HEK293 (cell line): Measurements from ENCODE around the gene FAM177B.

Experiments used
- BCL6B ChIP-seq: fragments of 450-650 bp; formaldehyde crosslinking; IDR thresholded peaks from 2 replicates; pipeline ENCODE4 v1.5.1; 2017; ENCODE audit warnings: missing biosample characterization, missing genetic modification characterization
- KLF16 ChIP-seq: fragments of 450-650 bp; formaldehyde crosslinking; IDR thresholded peaks from 2 replicates; pipeline ENCODE4 v1.5.1; 2017; ENCODE audit warnings: missing biosample characterization, missing genetic modification characterization
- KLF7 ChIP-seq: fragments of 450-650 bp; formaldehyde crosslinking; IDR thresholded peaks from 2 replicates; pipeline ENCODE4 v1.5.1; 2016; ENCODE audit warnings: missing biosample characterization, missing genetic modification characterization, borderline replicate concordance
- PRDM6 ChIP-seq: fragments of 450-650 bp; formaldehyde crosslinking; IDR thresholded peaks from 2 replicates; pipeline ENCODE4 v1.5.1; 2017; ENCODE audit warnings: missing biosample characterization, missing genetic modification characterization
- TRIM28 ChIP-seq: IDR thresholded peaks from 2 replicates; pipeline ENCODE4 v1.6.1; 2011; ENCODE audit warnings: low read length, control low read depth, borderline replicate concordance
- WT1 ChIP-seq: fragments of 450-650 bp; formaldehyde crosslinking; IDR thresholded peaks from 2 replicates; pipeline ENCODE4 v1.5.1; 2016; ENCODE audit warnings: missing biosample characterization, missing genetic modification characterization
- ZBTB20 ChIP-seq: fragments of 450-650 bp; formaldehyde crosslinking; IDR thresholded peaks from 2 replicates; pipeline ENCODE4 v1.5.1; 2016; ENCODE audit warnings: missing biosample characterization, missing genetic modification characterization
- ZNF138 ChIP-seq: fragments of 450-650 bp; formaldehyde crosslinking; IDR thresholded peaks from 2 replicates; pipeline ENCODE4 v1.5.1; 2016; ENCODE audit warnings: missing biosample characterization, missing genetic modification characterization, borderline replicate concordance
- ZNF140 ChIP-seq: fragments of 450-650 bp; formaldehyde crosslinking; IDR thresholded peaks from 2 replicates; pipeline ENCODE4 v1.5.1; 2016; ENCODE audit warnings: missing biosample characterization, missing genetic modification characterization
- ZNF157 ChIP-seq: fragments of 450-650 bp; formaldehyde crosslinking; IDR thresholded peaks from 2 replicates; pipeline ENCODE4 v1.5.1; 2016; ENCODE audit warnings: missing biosample characterization, missing genetic modification characterization
- ZNF16 ChIP-seq: fragments of 450-650 bp; formaldehyde crosslinking; IDR thresholded peaks from 2 replicates; pipeline ENCODE4 v1.5.1; 2016; ENCODE audit warnings: low read depth, missing biosample characterization, missing genetic modification characterization
- ZNF184 ChIP-seq: fragments of 450-650 bp; IDR thresholded peaks from 2 replicates; pipeline ENCODE4 v1.5.1; 2018; ENCODE audit warnings: missing biosample characterization, mild to moderate bottlenecking, missing genetic modification characterization
- ZNF2 ChIP-seq: fragments of 450-650 bp; formaldehyde crosslinking; IDR thresholded peaks from 2 replicates; pipeline ENCODE4 v1.5.1; 2016; ENCODE audit warnings: missing biosample characterization, missing genetic modification characterization
- ZNF423 ChIP-seq: fragments of 450-650 bp; formaldehyde crosslinking; IDR thresholded peaks from 2 replicates; pipeline ENCODE4 v1.5.1; 2016; ENCODE audit warnings: missing biosample characterization, missing genetic modification characterization
- ZNF596 ChIP-seq: fragments of 450-650 bp; IDR thresholded peaks from 2 replicates; pipeline ENCODE4 v1.5.0; 2018; ENCODE audit warnings: missing biosample characterization, mild to moderate bottlenecking, missing genetic modification characterization, moderate library complexity
- ZNF791 ChIP-seq: fragments of 450-650 bp; formaldehyde crosslinking; IDR thresholded peaks from 2 replicates; pipeline ENCODE4 v1.5.1; 2016; ENCODE audit warnings: missing biosample characterization, missing genetic modification characterization
- ZSCAN30 ChIP-seq: fragments of 450-650 bp; IDR thresholded peaks from 2 replicates; pipeline ENCODE4 v1.5.1; 2018; ENCODE audit warnings: missing biosample characterization, mild to moderate bottlenecking, missing genetic modification characterization, moderate library complexity
- TF ChIP-seq, protein P1 (sequence below): fragments of 450-650 bp; formaldehyde crosslinking; IDR thresholded peaks from 2 replicates; pipeline ENCODE4 v1.5.1; 2016; ENCODE audit warnings: missing biosample characterization, missing genetic modification characterization
- TF ChIP-seq, protein P2 (sequence below): fragments of 450-650 bp; formaldehyde crosslinking; IDR thresholded peaks from 2 replicates; pipeline ENCODE4 v1.5.0; 2017; ENCODE audit warnings: missing biosample characterization, missing genetic modification characterization, borderline replicate concordance
- TF ChIP-seq, protein P3 (sequence below): fragments of 450-650 bp; formaldehyde crosslinking; IDR thresholded peaks from 2 replicates; pipeline ENCODE4 v1.5.1; 2017; ENCODE audit warnings: missing biosample characterization, missing genetic modification characterization

Gene FAM177B

GRCh38 chr1:222777977-222778376, 41.0 kb downstream of the FAM177B start (continued):
- TF ChIP-seq, protein P1, sequence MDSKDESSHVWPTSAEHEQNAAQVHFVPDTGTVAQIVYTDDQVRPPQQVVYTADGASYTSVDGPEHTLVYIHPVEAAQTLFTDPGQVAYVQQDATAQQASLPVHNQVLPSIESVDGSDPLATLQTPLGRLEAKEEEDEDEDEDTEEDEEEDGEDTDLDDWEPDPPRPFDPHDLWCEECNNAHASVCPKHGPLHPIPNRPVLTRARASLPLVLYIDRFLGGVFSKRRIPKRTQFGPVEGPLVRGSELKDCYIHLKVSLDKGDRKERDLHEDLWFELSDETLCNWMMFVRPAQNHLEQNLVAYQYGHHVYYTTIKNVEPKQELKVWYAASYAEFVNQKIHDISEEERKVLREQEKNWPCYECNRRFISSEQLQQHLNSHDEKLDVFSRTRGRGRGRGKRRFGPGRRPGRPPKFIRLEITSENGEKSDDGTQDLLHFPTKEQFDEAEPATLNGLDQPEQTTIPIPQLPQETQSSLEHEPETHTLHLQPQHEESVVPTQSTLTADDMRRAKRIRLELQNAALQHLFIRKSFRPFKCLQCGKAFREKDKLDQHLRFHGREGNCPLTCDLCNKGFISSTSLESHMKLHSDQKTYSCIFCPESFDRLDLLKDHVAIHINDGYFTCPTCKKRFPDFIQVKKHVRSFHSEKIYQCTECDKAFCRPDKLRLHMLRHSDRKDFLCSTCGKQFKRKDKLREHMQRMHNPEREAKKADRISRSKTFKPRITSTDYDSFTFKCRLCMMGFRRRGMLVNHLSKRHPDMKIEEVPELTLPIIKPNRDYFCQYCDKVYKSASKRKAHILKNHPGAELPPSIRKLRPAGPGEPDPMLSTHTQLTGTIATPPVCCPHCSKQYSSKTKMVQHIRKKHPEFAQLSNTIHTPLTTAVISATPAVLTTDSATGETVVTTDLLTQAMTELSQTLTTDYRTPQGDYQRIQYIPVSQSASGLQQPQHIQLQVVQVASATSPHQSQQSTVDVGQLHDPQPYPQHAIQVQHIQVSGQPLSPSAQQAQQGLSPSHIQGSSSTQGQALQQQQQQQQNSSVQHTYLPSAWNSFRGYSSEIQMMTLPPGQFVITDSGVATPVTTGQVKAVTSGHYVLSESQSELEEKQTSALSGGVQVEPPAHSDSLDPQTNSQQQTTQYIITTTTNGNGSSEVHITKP (tag by site-specific recombination): peak; percentile 88
- TF ChIP-seq ZNF423 (tag by site-specific recombination): no peak
- TF ChIP-seq KLF16 (tag by site-specific recombination): no peak
- peak; percentile 60 for TF ChIP-seq PRDM6 (tag by site-specific recombination)
- peak; percentile 38; the same call in 1 of the 2 replicates for TF ChIP-seq WT1 (tag by site-specific recombination)
- no peak for TF ChIP-seq ZNF138 (tag by site-specific recombination)
- no peak for TF ChIP-seq ZNF2 (tag by site-specific recombination)
- TF ChIP-seq TRIM28: no peak
- TF ChIP-seq ZNF596 (tag by site-specific recombination): no peak
- peak; percentile 17; the same call in 1 of the 2 replicates for TF ChIP-seq ZBTB20 (tag by site-specific recombination)
- TF ChIP-seq ZNF16 (tag by site-specific recombination): no peak
- TF ChIP-seq ZNF791 (tag by site-specific recombination): no peak
- TF ChIP-seq ZNF140 (tag by site-specific recombination): no peak
- TF ChIP-seq BCL6B (tag by site-specific recombination): peak; percentile 90
- TF ChIP-seq ZNF157 (tag by site-specific recombination): no peak
- TF ChIP-seq, protein P2, sequence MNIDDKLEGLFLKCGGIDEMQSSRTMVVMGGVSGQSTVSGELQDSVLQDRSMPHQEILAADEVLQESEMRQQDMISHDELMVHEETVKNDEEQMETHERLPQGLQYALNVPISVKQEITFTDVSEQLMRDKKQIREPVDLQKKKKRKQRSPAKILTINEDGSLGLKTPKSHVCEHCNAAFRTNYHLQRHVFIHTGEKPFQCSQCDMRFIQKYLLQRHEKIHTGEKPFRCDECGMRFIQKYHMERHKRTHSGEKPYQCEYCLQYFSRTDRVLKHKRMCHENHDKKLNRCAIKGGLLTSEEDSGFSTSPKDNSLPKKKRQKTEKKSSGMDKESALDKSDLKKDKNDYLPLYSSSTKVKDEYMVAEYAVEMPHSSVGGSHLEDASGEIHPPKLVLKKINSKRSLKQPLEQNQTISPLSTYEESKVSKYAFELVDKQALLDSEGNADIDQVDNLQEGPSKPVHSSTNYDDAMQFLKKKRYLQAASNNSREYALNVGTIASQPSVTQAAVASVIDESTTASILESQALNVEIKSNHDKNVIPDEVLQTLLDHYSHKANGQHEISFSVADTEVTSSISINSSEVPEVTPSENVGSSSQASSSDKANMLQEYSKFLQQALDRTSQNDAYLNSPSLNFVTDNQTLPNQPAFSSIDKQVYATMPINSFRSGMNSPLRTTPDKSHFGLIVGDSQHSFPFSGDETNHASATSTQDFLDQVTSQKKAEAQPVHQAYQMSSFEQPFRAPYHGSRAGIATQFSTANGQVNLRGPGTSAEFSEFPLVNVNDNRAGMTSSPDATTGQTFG (tag by site-specific recombination): no peak
- no peak for TF ChIP-seq ZSCAN30
- no peak for TF ChIP-seq KLF7
- peak; percentile 50; the same call in 1 of the 2 replicates for TF ChIP-seq ZNF184 (tag by site-specific recombination)
- TF ChIP-seq, protein P3, sequence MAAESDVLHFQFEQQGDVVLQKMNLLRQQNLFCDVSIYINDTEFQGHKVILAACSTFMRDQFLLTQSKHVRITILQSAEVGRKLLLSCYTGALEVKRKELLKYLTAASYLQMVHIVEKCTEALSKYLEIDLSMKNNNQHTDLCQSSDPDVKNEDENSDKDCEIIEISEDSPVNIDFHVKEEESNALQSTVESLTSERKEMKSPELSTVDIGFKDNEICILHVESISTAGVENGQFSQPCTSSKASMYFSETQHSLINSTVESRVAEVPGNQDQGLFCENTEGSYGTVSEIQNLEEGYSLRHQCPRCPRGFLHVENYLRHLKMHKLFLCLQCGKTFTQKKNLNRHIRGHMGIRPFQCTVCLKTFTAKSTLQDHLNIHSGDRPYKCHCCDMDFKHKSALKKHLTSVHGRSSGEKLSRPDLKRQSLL (tag by site-specific recombination): peak; percentile 97
